Loucy (cell line): ENCODE measurements around the gene PNLIPRP2.

Experiments used
- H2AFZ ChIP-seq: fragments of 200-600 bp; sonication (generic); 2 replicates; pipeline ENCODE4 v1.6.0; 2016; ENCODE audit warnings: antibody characterized with exemption, mild to moderate bottlenecking, low read length, moderate library complexity
- H3F3A ChIP-seq: fragments of 200-600 bp; 2 replicates; pipeline ENCODE4 v1.6.0; 2016; ENCODE audit warnings: antibody characterized with exemption, low read depth, mild to moderate bottlenecking
- H3K27me3 ChIP-seq: fragments of 200-600 bp; sonication (generic); 2 replicates; pipeline ENCODE4 v1.6.1; 2014; ENCODE audit warnings: low read length, mild to moderate bottlenecking; ENCODE audit not compliant: insufficient read depth, poor library complexity, severe bottlenecking
- H3K36me3 ChIP-seq: fragments of 200-600 bp; sonication (generic); 2 replicates; pipeline ENCODE4 v1.6.1; 2016; ENCODE audit warnings: low read length; ENCODE audit not compliant: insufficient read depth
- H3K4me1 ChIP-seq: fragments of 200-600 bp; sonication (generic); 2 replicates; pipeline ENCODE4 v1.5.1; 2014; ENCODE audit warnings: low read length, mild to moderate bottlenecking; ENCODE audit not compliant: insufficient read depth, poor library complexity, severe bottlenecking
- H3K4me2 ChIP-seq: fragments of 200-600 bp; sonication (generic); 2 replicates; pipeline ENCODE4 v1.6.0; 2014; ENCODE audit warnings: antibody characterized with exemption, low read length, low read depth, mild to moderate bottlenecking; ENCODE audit not compliant: poor library complexity, severe bottlenecking
- H3K4me3 ChIP-seq: fragments of 200-600 bp; sonication (generic); 2 replicates; pipeline ENCODE4 v1.5.1; 2014; ENCODE audit warnings: low read length, mild to moderate bottlenecking, mixed read lengths; ENCODE audit not compliant: poor library complexity, severe bottlenecking
- H3K79me2 ChIP-seq: fragments of 200-600 bp; sonication (generic); 2 replicates; pipeline ENCODE4 v1.6.1; 2014; ENCODE audit warnings: low read length; ENCODE audit not compliant: insufficient read depth
- H3K9ac ChIP-seq: fragments of 200-600 bp; sonication (generic); 2 replicates; pipeline ENCODE4 v1.6.0; 2014; ENCODE audit warnings: mild to moderate bottlenecking, low read depth, low read length, moderate library complexity; ENCODE audit not compliant: poor library complexity, severe bottlenecking
- H3K9me2 ChIP-seq: fragments of 200-600 bp; sonication (generic); replicated peaks from 2 replicates; pipeline ENCODE4 v1.6.1; 2016; ENCODE audit warnings: low read depth, low read length, mixed read lengths
- H3K9me3 ChIP-seq: fragments of 200-600 bp; sonication (generic); 2 replicates; pipeline ENCODE4 v1.6.1; 2014; ENCODE audit warnings: mild to moderate bottlenecking, antibody characterized with exemption, low read length, low read depth; ENCODE audit not compliant: insufficient read depth
- H4K20me1 ChIP-seq: fragments of 200-600 bp; sonication (generic); 2 replicates; pipeline ENCODE4 v1.6.0; 2014; ENCODE audit warnings: antibody characterized with exemption, low read length, mild to moderate bottlenecking; ENCODE audit not compliant: insufficient read depth, poor library complexity, severe bottlenecking
- EZH2phosphoT487 ChIP-seq: fragments of 200-600 bp; IDR thresholded peaks from 2 replicates; pipeline ENCODE4 v1.6.1; 2018; ENCODE audit warnings: antibody characterized with exemption, mild to moderate bottlenecking, moderate library complexity, borderline replicate concordance
- TF ChIP-seq, protein P1 (sequence below): fragments of 200-600 bp; sonication (generic); conservative IDR thresholded peaks from 2 replicates; pipeline ENCODE4 v1.5.1; 2014; ENCODE audit warnings: mild to moderate bottlenecking, antibody characterized with exemption, low read length

The PNLIPRP2 gene

DNA sequence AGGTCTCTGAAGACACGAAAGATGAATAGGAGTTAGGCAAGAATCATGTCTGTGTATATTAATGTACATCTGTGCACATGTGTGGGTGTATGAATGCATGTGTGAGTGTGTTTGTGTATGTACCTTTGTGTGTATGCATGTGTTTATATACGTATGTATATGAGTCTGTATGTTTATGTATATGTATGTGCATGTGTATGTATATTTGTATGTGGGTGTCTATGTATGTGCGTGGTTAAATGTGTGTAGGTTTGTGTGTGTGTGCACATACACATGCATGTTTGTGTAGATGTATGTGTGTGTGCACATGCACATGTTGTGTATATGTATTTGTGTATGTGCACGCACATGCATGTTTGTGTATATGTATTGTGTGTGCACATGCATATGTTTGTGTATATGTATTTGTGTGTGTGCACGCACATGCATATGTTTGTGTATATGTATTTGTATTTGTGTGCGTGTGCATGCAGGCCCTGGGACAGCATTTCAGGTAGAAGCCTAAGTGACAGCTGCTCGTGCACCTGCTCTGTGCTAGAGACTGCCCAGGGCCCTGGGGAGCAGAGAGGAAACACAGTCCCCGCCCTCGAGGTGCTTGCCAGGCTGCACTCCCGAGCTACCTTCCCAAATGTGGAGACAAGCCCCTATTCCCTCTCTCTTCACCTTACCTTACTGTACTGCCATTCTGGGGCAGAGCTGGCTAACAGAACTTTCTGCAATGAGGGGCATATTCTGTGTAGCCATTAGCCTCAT, 17.9 kb upstream of the PNLIPRP2 start:
- no peak for TF ChIP-seq EZH2phosphoT487
- TF ChIP-seq, protein P1, sequence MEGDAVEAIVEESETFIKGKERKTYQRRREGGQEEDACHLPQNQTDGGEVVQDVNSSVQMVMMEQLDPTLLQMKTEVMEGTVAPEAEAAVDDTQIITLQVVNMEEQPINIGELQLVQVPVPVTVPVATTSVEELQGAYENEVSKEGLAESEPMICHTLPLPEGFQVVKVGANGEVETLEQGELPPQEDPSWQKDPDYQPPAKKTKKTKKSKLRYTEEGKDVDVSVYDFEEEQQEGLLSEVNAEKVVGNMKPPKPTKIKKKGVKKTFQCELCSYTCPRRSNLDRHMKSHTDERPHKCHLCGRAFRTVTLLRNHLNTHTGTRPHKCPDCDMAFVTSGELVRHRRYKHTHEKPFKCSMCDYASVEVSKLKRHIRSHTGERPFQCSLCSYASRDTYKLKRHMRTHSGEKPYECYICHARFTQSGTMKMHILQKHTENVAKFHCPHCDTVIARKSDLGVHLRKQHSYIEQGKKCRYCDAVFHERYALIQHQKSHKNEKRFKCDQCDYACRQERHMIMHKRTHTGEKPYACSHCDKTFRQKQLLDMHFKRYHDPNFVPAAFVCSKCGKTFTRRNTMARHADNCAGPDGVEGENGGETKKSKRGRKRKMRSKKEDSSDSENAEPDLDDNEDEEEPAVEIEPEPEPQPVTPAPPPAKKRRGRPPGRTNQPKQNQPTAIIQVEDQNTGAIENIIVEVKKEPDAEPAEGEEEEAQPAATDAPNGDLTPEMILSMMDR, result no peak
- no peaks in the 10 kb centered on the region for H3K79me2 ChIP-seq

DNA sequence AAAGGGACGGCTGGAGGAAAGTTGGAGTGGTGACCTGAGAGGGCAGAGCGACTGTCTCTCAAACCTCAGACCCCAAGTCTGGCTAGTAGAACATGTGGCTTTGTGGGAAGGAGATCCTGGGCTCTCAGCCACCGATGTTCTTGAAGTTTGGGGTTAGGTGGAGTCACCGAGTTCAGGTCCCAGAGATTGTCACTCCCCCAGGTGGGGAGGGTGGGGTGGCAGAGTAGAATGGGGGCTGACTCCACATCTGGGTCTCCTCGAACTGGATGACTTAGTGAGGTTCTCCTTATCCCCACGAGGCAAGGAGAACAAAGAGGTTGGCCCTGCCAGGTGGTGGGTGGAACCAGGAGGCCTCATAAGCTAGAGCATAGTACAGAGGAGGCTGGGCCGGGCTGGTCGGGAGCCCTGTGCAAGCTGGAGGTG, 14.7 kb upstream of the PNLIPRP2 start:
- Histone ChIP-seq H3K4me1 (no peaks in the 10 kb centered on the region), H3K79me2 (no peaks in the 10 kb centered on the region), H3K9me3 (no peaks in the 10 kb centered on the region), H2AFZ (no peak overlapping the region), H3K9ac (no peak overlapping the region), H3F3A (no peaks in the 10 kb centered on the region), H3K4me3 (no peak overlapping the region), H3K27me3 (no peaks in the 10 kb centered on the region), H3K9me2 (no peaks in the 10 kb centered on the region), H4K20me1 (no peaks in the 10 kb centered on the region), H3K36me3 (no peaks in the 10 kb centered on the region), H3K4me2 (no peak overlapping the region)
- TF ChIP-seq, protein P1, result no peak

More for the DNA sequence above, 17.9 kb upstream of the PNLIPRP2 start:
- Histone ChIP-seq H3K4me2 (no peak overlapping the region), H2AFZ (no peak overlapping the region), H3K9me2 (no peaks in the 10 kb centered on the region), H3K27me3 (no peaks in the 10 kb centered on the region), H3K4me1 (no peaks in the 10 kb centered on the region), H3K36me3 (no peaks in the 10 kb centered on the region), H3F3A (no peaks in the 10 kb centered on the region), H3K4me3 (no peak overlapping the region), H4K20me1 (no peaks in the 10 kb centered on the region), H3K9me3 (no peaks in the 10 kb centered on the region), H3K9ac (no peak overlapping the region)

DNA sequence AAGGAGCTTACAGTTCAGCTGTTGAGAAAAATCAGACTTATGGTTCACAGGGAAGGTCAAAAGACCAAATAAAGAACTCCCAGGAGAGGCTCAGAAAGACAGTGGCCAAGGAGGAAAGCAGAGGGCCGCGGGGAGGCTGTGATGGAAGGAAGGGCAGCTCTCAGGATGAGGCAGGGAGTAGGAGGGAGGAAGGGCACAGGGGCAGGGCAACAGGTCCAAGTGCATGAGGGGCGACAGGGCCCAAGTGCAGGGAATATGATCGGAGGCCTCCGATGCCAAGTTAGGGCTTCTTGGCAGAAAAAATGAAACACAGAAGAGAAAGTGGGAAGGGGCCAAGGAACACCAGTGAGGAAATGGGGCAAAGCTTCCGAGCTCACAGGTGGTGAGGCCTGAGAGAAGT, 13.4 kb upstream of the PNLIPRP2 start:
- H3K79me2 ChIP-seq, result no peaks in the 10 kb centered on the region
- no peaks in the 10 kb centered on the region for H3K36me3 ChIP-seq
- no peak overlapping the region for H3K4me3 ChIP-seq
- H3K9me2 ChIP-seq, result no peaks in the 10 kb centered on the region
- TF ChIP-seq, protein P1, result no peak
- TF ChIP-seq EZH2phosphoT487, result no peak
- no peak overlapping the region for H3K9ac ChIP-seq
- H2AFZ ChIP-seq, result no peak overlapping the region
- H3K9me3 ChIP-seq, result no peaks in the 10 kb centered on the region
- H3K4me2 ChIP-seq, result no peak overlapping the region
- H3K27me3 ChIP-seq, result no peaks in the 10 kb centered on the region
- no peaks in the 10 kb centered on the region for H4K20me1 ChIP-seq
- H3F3A ChIP-seq, result no peaks in the 10 kb centered on the region
- no peaks in the 10 kb centered on the region for H3K4me1 ChIP-seq
